SK-N-SH treated with all-trans-retinoic acid at 6 μM for 48 hours (cell line): ENCODE results near the gene GRAMD2A.

ENCODE experiments used
- ATAC-seq: fragments of 200-7000 bp; cut with Tn5 transposase; 3 replicates; pipeline ENCODE4 v1.9.1; 2020; ENCODE audit warnings: mild to moderate bottlenecking, moderate library complexity
- ARNTL ChIP-seq: fragments of 450-650 bp; formaldehyde crosslinking; IDR thresholded peaks from 2 replicates; pipeline ENCODE4 v1.5.0; 2020; ENCODE audit warnings: low read depth, mild to moderate bottlenecking, moderate library complexity, borderline replicate concordance
- ESRRG ChIP-seq: fragments of 250-450 bp; sonication (Bioruptor Pico); IDR thresholded peaks from 2 replicates; pipeline ENCODE4 v1.6.1; 2021; ENCODE audit warnings: mild to moderate bottlenecking
- GLIS3 ChIP-seq: fragments of 250-450 bp; sonication (Bioruptor Pico); IDR thresholded peaks from 2 replicates; pipeline ENCODE4 v1.5.0; 2020; ENCODE audit warnings: mild to moderate bottlenecking, moderate library complexity
- ISL1 ChIP-seq: fragments of 250-450 bp; sonication (Bioruptor Pico); IDR thresholded peaks from 2 replicates; pipeline ENCODE4 v2.1.2; 2022; ENCODE audit warnings: mild to moderate bottlenecking, moderate library complexity
- OSR1 ChIP-seq: fragments of 250-450 bp; sonication (Bioruptor Pico); IDR thresholded peaks from 2 replicates; pipeline ENCODE4 v1.8.0; 2022; ENCODE audit warnings: moderate library complexity, mild to moderate bottlenecking, inconsistent platforms
- PATZ1 ChIP-seq: fragments of 250-450 bp; sonication (Bioruptor Pico); IDR thresholded peaks from 2 replicates; pipeline ENCODE4 v1.8.0; 2020; ENCODE audit warnings: mild to moderate bottlenecking, moderate library complexity, borderline replicate concordance
- PPARA ChIP-seq: fragments of 250-450 bp; sonication (Bioruptor Pico); IDR thresholded peaks from 2 replicates; pipeline ENCODE4 v1.5.0; 2020; ENCODE audit warnings: mild to moderate bottlenecking, borderline replicate concordance
- RARB ChIP-seq: fragments of 250-450 bp; sonication (Bioruptor Pico); IDR thresholded peaks from 2 replicates; pipeline ENCODE4 v1.8.0; 2021; ENCODE audit warnings: mild to moderate bottlenecking, moderate library complexity
- SNAI2 ChIP-seq: fragments of 250-450 bp; sonication (Bioruptor Pico); IDR thresholded peaks from 2 replicates; pipeline ENCODE4 v1.5.0; 2020; ENCODE audit warnings: mild to moderate bottlenecking, moderate library complexity
- TCF4 ChIP-seq: fragments of 250-450 bp; sonication (Bioruptor Pico); IDR thresholded peaks from 2 replicates; pipeline ENCODE4 v1.8.0; 2021; ENCODE audit warnings: mild to moderate bottlenecking, moderate library complexity, borderline replicate concordance
- TOX ChIP-seq: fragments of 250-450 bp; sonication (Bioruptor Pico); IDR thresholded peaks from 2 replicates; pipeline ENCODE4 v1.8.0; 2021; ENCODE audit warnings: mild to moderate bottlenecking, moderate library complexity, borderline replicate concordance
- TSHZ2 ChIP-seq: fragments of 250-450 bp; sonication (Bioruptor Pico); IDR thresholded peaks from 2 replicates; pipeline ENCODE4 v1.5.0; 2020; ENCODE audit warnings: mild to moderate bottlenecking, moderate library complexity
- ZC3H10 ChIP-seq: fragments of 250-450 bp; sonication (Bioruptor Pico); IDR thresholded peaks from 2 replicates; pipeline ENCODE4 v1.5.1; 2021; ENCODE audit warnings: mild to moderate bottlenecking, moderate library complexity
- ZFP3 ChIP-seq: fragments of 250-450 bp; sonication (Bioruptor Pico); IDR thresholded peaks from 2 replicates; pipeline ENCODE4 v1.5.0; 2020; ENCODE audit warnings: mild to moderate bottlenecking, moderate library complexity
- ZFP30 ChIP-seq: fragments of 450-650 bp; formaldehyde crosslinking; IDR thresholded peaks from 2 replicates; pipeline ENCODE4 v1.5.0; 2022; ENCODE audit warnings: mild to moderate bottlenecking, moderate library complexity
- ZNF565 ChIP-seq: fragments of 450-650 bp; formaldehyde crosslinking; conservative IDR thresholded peaks from 2 replicates; pipeline ENCODE4 v1.5.0; 2020; ENCODE audit warnings: low read depth, mild to moderate bottlenecking, moderate library complexity
- ZNF70 ChIP-seq: fragments of 450-650 bp; formaldehyde crosslinking; IDR thresholded peaks from 2 replicates; pipeline ENCODE4 v1.5.0; 2020; ENCODE audit warnings: mild to moderate bottlenecking, moderate library complexity
- ZNF8 ChIP-seq: fragments of 450-650 bp; formaldehyde crosslinking; IDR thresholded peaks from 2 replicates; pipeline ENCODE4 v1.5.0; 2020; ENCODE audit warnings: mild to moderate bottlenecking, moderate library complexity
- TF ChIP-seq, protein P1 (sequence below): fragments of 250-450 bp; sonication (Bioruptor Pico); IDR thresholded peaks from 2 replicates; pipeline ENCODE4 v1.8.0; 2021; ENCODE audit warnings: low read depth, mild to moderate bottlenecking, moderate library complexity, borderline replicate concordance
- TF ChIP-seq, protein P2 (sequence below): fragments of 250-450 bp; sonication (Bioruptor Pico); IDR thresholded peaks from 2 replicates; pipeline ENCODE4 v1.5.1; 2020; ENCODE audit warnings: low read depth, mild to moderate bottlenecking, moderate library complexity
- TF ChIP-seq, protein P3 (sequence below): fragments of 250-450 bp; sonication (Bioruptor Pico); IDR thresholded peaks from 2 replicates; pipeline ENCODE4 v1.5.1; 2021; ENCODE audit warnings: mild to moderate bottlenecking, moderate library complexity

Gene GRAMD2A

GRCh38 chr15:72179950-72180581 is 17.5 kb downstream of the GRAMD2A start:
- TF ChIP-seq TOX (no peak), SNAI2 (CRISPR knock-in tag) (no peak), ZNF8 (no peak), GLIS3 (CRISPR knock-in tag) (no peak), ZNF565 (no peak), ISL1 (CRISPR knock-in tag) (no peak)
- TF ChIP-seq, protein P1, sequence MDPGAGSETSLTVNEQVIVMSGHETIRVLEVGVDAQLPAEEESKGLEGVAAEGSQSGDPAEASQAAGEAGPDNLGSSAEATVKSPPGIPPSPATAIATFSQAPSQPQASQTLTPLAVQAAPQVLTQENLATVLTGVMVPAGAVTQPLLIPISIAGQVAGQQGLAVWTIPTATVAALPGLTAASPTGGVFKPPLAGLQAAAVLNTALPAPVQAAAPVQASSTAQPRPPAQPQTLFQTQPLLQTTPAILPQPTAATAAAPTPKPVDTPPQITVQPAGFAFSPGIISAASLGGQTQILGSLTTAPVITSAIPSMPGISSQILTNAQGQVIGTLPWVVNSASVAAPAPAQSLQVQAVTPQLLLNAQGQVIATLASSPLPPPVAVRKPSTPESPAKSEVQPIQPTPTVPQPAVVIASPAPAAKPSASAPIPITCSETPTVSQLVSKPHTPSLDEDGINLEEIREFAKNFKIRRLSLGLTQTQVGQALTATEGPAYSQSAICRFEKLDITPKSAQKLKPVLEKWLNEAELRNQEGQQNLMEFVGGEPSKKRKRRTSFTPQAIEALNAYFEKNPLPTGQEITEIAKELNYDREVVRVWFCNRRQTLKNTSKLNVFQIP (CRISPR knock-in tag) = no peak
- ATAC-seq = no peak

DNA sequence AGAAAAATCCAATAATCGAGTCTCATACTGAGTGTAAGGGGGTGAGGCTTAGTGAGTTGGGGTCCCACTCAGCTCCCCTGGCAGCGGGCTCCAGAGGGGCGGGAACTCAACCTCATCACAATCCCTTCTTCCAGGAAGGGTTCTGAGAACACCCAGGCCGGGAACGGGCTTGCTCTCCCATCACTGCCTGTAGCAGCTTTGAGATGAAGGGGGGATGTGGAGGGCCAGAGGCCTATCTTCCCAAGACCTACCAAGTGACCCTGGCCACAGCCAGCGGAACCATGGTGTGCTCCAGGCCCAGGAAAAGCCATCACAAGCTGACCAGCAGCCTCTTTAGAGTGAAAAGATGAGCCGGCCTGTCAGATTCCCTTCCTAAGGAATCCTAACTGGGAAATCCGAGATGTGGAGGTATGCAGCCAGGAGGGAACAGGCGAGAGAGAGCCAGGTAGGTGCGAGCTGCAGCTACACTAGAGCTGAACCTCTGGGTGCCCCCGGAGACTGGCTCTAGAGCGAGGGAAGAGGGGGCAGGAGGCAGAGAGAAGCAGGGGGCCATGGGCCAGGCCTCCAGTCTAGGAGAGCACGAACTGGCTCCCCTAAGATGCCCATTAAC is 18.5 kb downstream of the GRAMD2A start:
- no peak for ATAC-seq

DNA sequence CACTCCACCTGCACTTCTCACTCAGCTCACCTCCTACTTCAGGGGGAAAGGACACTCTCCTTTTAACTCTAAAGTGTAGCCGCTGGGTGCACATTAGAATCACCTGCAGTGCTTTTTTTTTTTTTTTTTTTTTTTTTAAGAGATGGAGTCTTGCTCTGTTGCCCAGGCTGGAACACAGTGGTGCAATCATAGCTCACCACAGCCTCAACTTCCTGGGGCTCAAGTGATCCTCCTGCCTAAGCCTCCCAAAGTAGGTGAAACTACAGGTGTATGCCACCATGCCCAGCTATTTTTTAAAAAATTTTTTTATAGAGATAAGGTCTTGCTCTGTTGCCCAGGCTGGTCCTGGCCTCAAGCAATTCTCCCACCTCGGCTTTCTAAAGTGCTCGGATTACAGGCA is 20.8 kb downstream of the GRAMD2A start:
- no peak for ATAC-seq
- no peak for TF ChIP-seq ZNF70
- no peak for TF ChIP-seq OSR1 (CRISPR knock-in tag)
- TF ChIP-seq ESRRG (CRISPR knock-in tag) = no peak
- no peak for TF ChIP-seq ZFP3 (CRISPR knock-in tag)
- TF ChIP-seq ISL1 (CRISPR knock-in tag) = no peak
- TF ChIP-seq TSHZ2 (CRISPR knock-in tag) = no peak
- TF ChIP-seq TCF4 (CRISPR knock-in tag) = no peak
- no peak for TF ChIP-seq ZNF565
- TF ChIP-seq PPARA (CRISPR knock-in tag) = no peak
- TF ChIP-seq GLIS3 (CRISPR knock-in tag) = no peak
- no peak for TF ChIP-seq ZC3H10 (CRISPR knock-in tag)

More for the DNA sequence above, 18.5 kb downstream of the GRAMD2A start:
- TF ChIP-seq PATZ1 = no peak
- no peak for TF ChIP-seq ARNTL
- no peak for TF ChIP-seq RARB (CRISPR knock-in tag)
- no peak for TF ChIP-seq ZNF8
- TF ChIP-seq, protein P2, sequence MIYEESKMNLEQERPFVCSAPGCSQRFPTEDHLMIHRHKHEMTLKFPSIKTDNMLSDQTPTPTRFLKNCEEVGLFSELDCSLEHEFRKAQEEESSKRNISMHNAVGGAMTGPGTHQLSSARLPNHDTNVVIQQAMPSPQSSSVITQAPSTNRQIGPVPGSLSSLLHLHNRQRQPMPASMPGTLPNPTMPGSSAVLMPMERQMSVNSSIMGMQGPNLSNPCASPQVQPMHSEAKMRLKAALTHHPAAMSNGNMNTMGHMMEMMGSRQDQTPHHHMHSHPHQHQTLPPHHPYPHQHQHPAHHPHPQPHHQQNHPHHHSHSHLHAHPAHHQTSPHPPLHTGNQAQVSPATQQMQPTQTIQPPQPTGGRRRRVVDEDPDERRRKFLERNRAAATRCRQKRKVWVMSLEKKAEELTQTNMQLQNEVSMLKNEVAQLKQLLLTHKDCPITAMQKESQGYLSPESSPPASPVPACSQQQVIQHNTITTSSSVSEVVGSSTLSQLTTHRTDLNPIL = no peak
- no peak for TF ChIP-seq ZNF70
- TF ChIP-seq SNAI2 (CRISPR knock-in tag) = no peak
- TF ChIP-seq, protein P1 (CRISPR knock-in tag) = no peak
- TF ChIP-seq, all 23 proteins: peak for 0

DNA sequence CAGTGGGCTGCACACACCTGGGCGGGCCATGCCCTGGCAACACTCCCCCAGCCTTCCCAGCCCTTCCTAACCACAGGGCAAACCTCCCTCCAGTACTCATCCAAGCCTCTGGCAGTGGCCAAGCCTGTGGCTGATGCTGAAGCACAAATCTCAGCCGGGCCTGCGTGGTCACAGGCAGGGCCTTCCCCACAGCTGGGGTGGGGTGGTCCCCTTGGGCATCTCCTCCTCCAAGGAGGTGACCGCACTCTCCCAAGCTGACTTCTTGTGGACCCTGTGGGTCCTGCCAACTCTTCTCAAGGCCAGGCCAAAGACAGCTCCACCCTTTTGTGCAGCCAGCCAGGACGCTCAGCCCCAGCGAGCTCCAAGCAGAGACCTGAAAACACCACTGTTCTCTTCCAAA is 21.4 kb downstream of the GRAMD2A start:
- ATAC-seq = no peak
- TF ChIP-seq, protein P3, sequence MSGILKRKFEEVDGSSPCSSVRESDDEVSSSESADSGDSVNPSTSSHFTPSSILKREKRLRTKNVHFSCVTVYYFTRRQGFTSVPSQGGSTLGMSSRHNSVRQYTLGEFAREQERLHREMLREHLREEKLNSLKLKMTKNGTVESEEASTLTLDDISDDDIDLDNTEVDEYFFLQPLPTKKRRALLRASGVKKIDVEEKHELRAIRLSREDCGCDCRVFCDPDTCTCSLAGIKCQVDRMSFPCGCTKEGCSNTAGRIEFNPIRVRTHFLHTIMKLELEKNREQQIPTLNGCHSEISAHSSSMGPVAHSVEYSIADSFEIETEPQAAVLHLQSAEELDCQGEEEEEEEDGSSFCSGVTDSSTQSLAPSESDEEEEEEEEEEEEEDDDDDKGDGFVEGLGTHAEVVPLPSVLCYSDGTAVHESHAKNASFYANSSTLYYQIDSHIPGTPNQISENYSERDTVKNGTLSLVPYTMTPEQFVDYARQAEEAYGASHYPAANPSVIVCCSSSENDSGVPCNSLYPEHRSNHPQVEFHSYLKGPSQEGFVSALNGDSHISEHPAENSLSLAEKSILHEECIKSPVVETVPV (CRISPR knock-in tag) = no peak
- TF ChIP-seq, protein P1 (CRISPR knock-in tag) = no peak
- no peak for TF ChIP-seq ZC3H10 (CRISPR knock-in tag)
- no peak for TF ChIP-seq SNAI2 (CRISPR knock-in tag)
- TF ChIP-seq ISL1 (CRISPR knock-in tag) = no peak
- TF ChIP-seq ZFP30 (CRISPR knock-in tag) = no peak
- no peak for TF ChIP-seq ZNF565
- TF ChIP-seq PPARA (CRISPR knock-in tag) = no peak
- no peak for TF ChIP-seq GLIS3 (CRISPR knock-in tag)
- TF ChIP-seq, protein P2 = no peak
- no peak for TF ChIP-seq ZNF70
